Keratinocyte (primary cell): ENCODE results near the gene CHST12. TPM values are rescaled to one million over a fixed set of nuclear protein-coding genes. Genes with fewer than 3 reads are reported as not detected.

Experiments used
- DNase-seq: peaks from one replicate; pipeline ENCODE4 v3.0.0-alpha.2; 2011; ENCODE audit warnings: low read depth, missing footprints, low spot score
- FAIRE-seq: peaks from 2 replicates; lab custom pipeline; 2011; peaks lifted over from hg19 to GRCh38; lab: Jason Lieb, UNC
- H2AFZ ChIP-seq: 2 replicates; pipeline ENCODE4 v1.6.0; 2012; ENCODE audit warnings: low read length, control low read depth, inconsistent platforms; ENCODE audit not compliant: control insufficient read depth
- H3K27ac ChIP-seq: 2 replicates; pipeline ENCODE4 v1.5.1; 2011; ENCODE audit warnings: low read length; ENCODE audit not compliant: control insufficient read depth, insufficient read depth
- H3K27me3 ChIP-seq: 3 replicates; pipeline ENCODE4 v1.6.0; 2011; ENCODE audit warnings: low read length; ENCODE audit not compliant: control insufficient read depth, insufficient read depth; ENCODE audit errors: extremely low read depth
- H3K36me3 ChIP-seq, 2 experiments: 2 replicates in 1 of 2; 3 replicates in 1 of 2; pipeline ENCODE4 v1.5.1; 2011; ENCODE audit warnings: low read length in 2 of 2, mild to moderate bottlenecking in 1 of 2; ENCODE audit not compliant: control insufficient read depth in 2 of 2, insufficient read depth in 2 of 2; ENCODE audit errors: extremely low read depth in 1 of 2
- H3K4me1 ChIP-seq: 3 replicates; pipeline ENCODE4 v1.5.1; 2011; ENCODE audit warnings: low read length; ENCODE audit not compliant: control insufficient read depth, insufficient read depth; ENCODE audit errors: extremely low read depth
- H3K4me2 ChIP-seq: 3 replicates; pipeline ENCODE4 v1.6.0; 2011; ENCODE audit warnings: low read depth, low read length; ENCODE audit not compliant: control insufficient read depth, insufficient read depth; ENCODE audit errors: extremely low read depth
- H3K4me3 ChIP-seq, 3 experiments: fragments of 200-600 bp in 1 of 3; sonication (generic) in 1 of 3; 2 replicates in 2 of 3; 3 replicates in 1 of 3; pipeline ENCODE4 v1.5.1; 2011 to 2016; ENCODE audit warnings: low read length in 3 of 3, mild to moderate bottlenecking in 3 of 3, control low read depth in 2 of 3, inconsistent platforms in 1 of 3, low read depth in 1 of 3, mixed read lengths in 1 of 3, mixed run types in 1 of 3, moderate library complexity in 1 of 3; ENCODE audit not compliant: control insufficient read depth in 2 of 3, insufficient read depth in 2 of 3; ENCODE audit errors: extremely low read depth in 1 of 3
- H3K79me2 ChIP-seq: 2 replicates; pipeline ENCODE4 v1.6.0; 2012; ENCODE audit warnings: low read length; ENCODE audit not compliant: control insufficient read depth, insufficient read depth
- H3K9ac ChIP-seq: 3 replicates; pipeline ENCODE4 v1.6.0; 2011; ENCODE audit warnings: low read length; ENCODE audit not compliant: control insufficient read depth, insufficient read depth; ENCODE audit errors: extremely low read depth
- H3K9me1 ChIP-seq: 3 replicates; pipeline ENCODE4 v1.6.0; 2011; ENCODE audit warnings: low read length; ENCODE audit not compliant: control insufficient read depth, insufficient read depth; ENCODE audit errors: extremely low read depth
- H3K9me3 ChIP-seq: 2 replicates; pipeline ENCODE4 v1.5.1; 2012; ENCODE audit warnings: low read depth, low read length; ENCODE audit not compliant: control insufficient read depth
- H4K20me1 ChIP-seq: 3 replicates; pipeline ENCODE4 v1.6.0; 2011; ENCODE audit warnings: low read length; ENCODE audit not compliant: control insufficient read depth, insufficient read depth; ENCODE audit errors: extremely low read depth
- EZH2 ChIP-seq: IDR thresholded peaks from one replicate; pipeline ENCODE4 v1.6.1; 2012; ENCODE audit warnings: inconsistent platforms, mild to moderate bottlenecking, low read length, moderate library complexity
- dilution Hi-C: fragments of 300-500 bp; cut with MboI; formaldehyde crosslinking; loops from one replicate; pipeline ENCODE4 v1.7.0; 2020; ENCODE audit warnings: low sequenced_read_pairs; ENCODE audit not compliant: extremely low pct_ligation_motif_present
- polyA plus RNA-seq, 5 experiments: library from polyadenylated mRNA; depleted of rRNA in 3 of 5; stranded (reverse) in 3 of 5; stranded (forward) in 1 of 5; unstranded in 1 of 5; fragments of >200 nt; gene quantifications; 1 replicate in 1 of 5; 2 replicates in 3 of 5; 3 replicates in 1 of 5; pipeline versions ENCODE4 v1.2.1 to v1.2.3, GENCODE V29; 2011 to 2012; ENCODE audit warnings: missing spikeins in 2 of 5, low read depth in 1 of 5, low replicate concordance in 1 of 5
- small RNA-seq, 3 experiments: library from RNA; depleted of rRNA; stranded (forward); fragments of <200 nt; gene quantifications; one replicate each; pipeline ENCODE3, GENCODE V24; 2012; ENCODE audit warnings: low read depth in 3 of 3, low replicate concordance in 1 of 3; ENCODE audit not compliant: insufficient read length in 3 of 3
- TF ChIP-seq, protein P1 (sequence below), 3 experiments: IDR thresholded peaks in 1 of 3; conservative IDR thresholded peaks in 1 of 3; optimal IDR thresholded peaks in 1 of 3; 2 replicates in 2 of 3; 3 replicates in 1 of 3; pipeline versions ENCODE3 to v1.5.1; 2011; ENCODE audit warnings: low read length in 3 of 3, mild to moderate bottlenecking in 3 of 3, moderate library complexity in 2 of 3, control low read depth in 1 of 3, inconsistent platforms in 1 of 3; ENCODE audit not compliant: insufficient read depth in 2 of 3; ENCODE audit errors: extremely low read depth in 1 of 3

The CHST12 gene
- polyA plus RNA-seq, 1 donor (not counting 4 experiments of a cell fraction or from before 2014, with no cell fraction given) = 5.0 TPM

DNA sequence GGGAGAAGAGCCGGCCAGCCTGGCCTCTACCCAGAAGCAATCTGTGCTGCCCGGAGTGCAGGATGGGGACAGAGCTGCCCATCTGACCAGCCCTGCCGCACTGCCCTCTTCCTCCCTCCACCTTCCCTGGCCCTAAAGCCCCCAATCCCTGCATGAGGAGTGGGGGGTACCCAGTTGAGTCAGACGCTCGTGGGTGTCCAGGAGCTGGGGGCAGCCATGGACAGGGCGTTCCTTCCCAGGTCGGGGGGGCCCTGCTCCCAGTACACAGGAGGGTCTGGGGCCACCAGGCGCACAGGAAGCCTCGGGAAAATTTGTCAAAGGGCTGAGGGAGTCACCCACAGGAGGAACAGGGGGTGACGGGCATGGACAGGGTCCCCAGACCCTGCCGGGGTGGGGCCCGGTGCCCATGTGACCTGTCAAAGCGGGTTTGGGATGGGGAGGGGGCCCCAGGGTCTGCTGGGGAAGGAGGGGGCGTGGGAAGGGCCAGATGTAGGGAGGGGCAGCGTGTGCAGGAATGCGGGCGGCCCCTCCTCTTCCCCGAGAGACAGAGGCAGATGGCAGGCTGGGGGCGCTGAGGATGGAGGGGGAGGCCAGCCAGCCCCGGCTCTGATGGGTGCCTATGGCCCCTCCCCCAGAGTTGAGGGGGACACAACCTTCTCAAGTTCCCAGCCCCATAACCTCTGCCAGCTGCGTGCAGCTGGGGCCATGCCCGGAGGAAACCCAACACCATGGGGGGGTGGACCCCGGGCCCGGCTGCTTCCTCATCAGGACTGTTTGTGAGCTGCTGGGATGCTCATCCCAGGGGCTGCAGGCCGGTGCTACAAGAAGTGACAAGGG, 94.3 kb downstream of the CHST12 start:
- Histone ChIP-seq H2AFZ (no peak overlapping the region), H3K9me3 (no peaks in the 10 kb centered on the region), H3K4me2 (no peak overlapping the region), H3K36me3 (no peaks in the 10 kb centered on the region), H4K20me1 (no peaks in the 10 kb centered on the region), H3K9me1 (no peaks in the 10 kb centered on the region), H3K79me2 (no peaks in the 10 kb centered on the region), H3K27ac (no peak overlapping the region), H3K9ac (no peak overlapping the region), H3K4me3 (no peak overlapping the region), H3K4me1 (no peaks in the 10 kb centered on the region), H3K27me3 (peaks cover 26% of the 10 kb centered on the region)
- TF ChIP-seq EZH2 = no peak
- TF ChIP-seq, protein P1, sequence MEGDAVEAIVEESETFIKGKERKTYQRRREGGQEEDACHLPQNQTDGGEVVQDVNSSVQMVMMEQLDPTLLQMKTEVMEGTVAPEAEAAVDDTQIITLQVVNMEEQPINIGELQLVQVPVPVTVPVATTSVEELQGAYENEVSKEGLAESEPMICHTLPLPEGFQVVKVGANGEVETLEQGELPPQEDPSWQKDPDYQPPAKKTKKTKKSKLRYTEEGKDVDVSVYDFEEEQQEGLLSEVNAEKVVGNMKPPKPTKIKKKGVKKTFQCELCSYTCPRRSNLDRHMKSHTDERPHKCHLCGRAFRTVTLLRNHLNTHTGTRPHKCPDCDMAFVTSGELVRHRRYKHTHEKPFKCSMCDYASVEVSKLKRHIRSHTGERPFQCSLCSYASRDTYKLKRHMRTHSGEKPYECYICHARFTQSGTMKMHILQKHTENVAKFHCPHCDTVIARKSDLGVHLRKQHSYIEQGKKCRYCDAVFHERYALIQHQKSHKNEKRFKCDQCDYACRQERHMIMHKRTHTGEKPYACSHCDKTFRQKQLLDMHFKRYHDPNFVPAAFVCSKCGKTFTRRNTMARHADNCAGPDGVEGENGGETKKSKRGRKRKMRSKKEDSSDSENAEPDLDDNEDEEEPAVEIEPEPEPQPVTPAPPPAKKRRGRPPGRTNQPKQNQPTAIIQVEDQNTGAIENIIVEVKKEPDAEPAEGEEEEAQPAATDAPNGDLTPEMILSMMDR (optimal IDR thresholded peaks at IDR 0.05 in 1 of 3, IDR thresholded peaks at IDR 0.05 in 1 of 3, conservative IDR thresholded peaks at IDR 0.05 in 1 of 3; ENCODE audit: extremely low read depth in 1 of 3, insufficient read depth in 2 of 3, low read length in 3 of 3) = no peak
- DNase-seq = no peak
- dilution Hi-C loops = no loop called here
- FAIRE-seq = no peak

Small RNAs within 50 kb of the gene (small RNA-seq; reads per million reads assigned to genes)
- gene AC004840.2 = 0 reads per million in 3 experiments

Other genes with a start within 250 kb of the CHST12 start
- gene MAD1L1, start 170.7 kb upstream of the CHST12 start, polyA plus RNA-seq = 18.0 to 27.0 TPM (median 18.1 TPM) in 3 replicates
- 15.5 to 28.2 TPM (median 21.5 TPM) in 3 replicates for gene MRM2, start 161.4 kb upstream of the CHST12 start, polyA plus RNA-seq
- 15.8 to 31.1 TPM (median 21.9 TPM) in 3 replicates for gene NUDT1, start 161.4 kb upstream of the CHST12 start, polyA plus RNA-seq
- 18.0 to 28.0 TPM (median 24.2 TPM) in 3 replicates for gene SNX8, start 89.2 kb upstream of the CHST12 start, polyA plus RNA-seq
- 119 to 169 TPM (median 144 TPM) in 3 replicates for gene EIF3B, start 48.8 kb upstream of the CHST12 start, polyA plus RNA-seq
- gene GRIFIN, start 72.8 kb downstream of the CHST12 start, polyA plus RNA-seq = not detected in 3 replicates
- gene LFNG, start 116.2 kb downstream of the CHST12 start, polyA plus RNA-seq = 17.7 to 21.1 TPM (median 20.8 TPM) in 3 replicates
- 6.4 to 12.6 TPM (median 10.0 TPM) in 3 replicates for gene BRAT1, start 151.9 kb downstream of the CHST12 start, polyA plus RNA-seq
- gene IQCE, start 155.4 kb downstream of the CHST12 start, polyA plus RNA-seq = 4.7 to 9.1 TPM (median 5.2 TPM) in 3 replicates
- 8.5 to 18.5 TPM (median 16.1 TPM) in 3 replicates for gene TTYH3, start 228.4 kb downstream of the CHST12 start, polyA plus RNA-seq